Right lobe of liver (tissue), 6 donors: Measurements from ENCODE around the gene TENM4. TPM values are rescaled to one million over a fixed set of nuclear protein-coding genes. Genes with fewer than 3 reads are reported as not detected.

Source experiments
- ATAC-seq, 4 donors: fragments of 200-7000 bp; cut with Tn5 transposase; one replicate each; pipeline ENCODE4 v1.9.1; 2020; ENCODE audit warnings: mild to moderate bottlenecking in 4 of 4, moderate library complexity in 4 of 4
- DNase-seq, 3 donors: peaks; one replicate each; pipeline ENCODE4 v3.0.0-alpha.2; 2020
- H3K27ac ChIP-seq, 3 donors: fragments of 200-600 bp; one replicate each; pipeline ENCODE4 v1.8.0; 2022
- H3K27me3 ChIP-seq, 2 donors: fragments of 200-600 bp; one replicate each; pipeline ENCODE4 v1.8.0; 2022
- H3K36me3 ChIP-seq, 4 donors: fragments of 200-600 bp; sonication (generic) in 1 of 4; one replicate each; pipeline versions ENCODE4 v1.5.1 to v1.8.0; 2017 to 2022; ENCODE audit warnings: control low read depth in 1 of 4
- H3K4me1 ChIP-seq, 4 donors: fragments of 200-600 bp; sonication (generic) in 1 of 4; one replicate each; pipeline versions ENCODE4 v1.5.1 to v1.8.0; 2017 to 2022; ENCODE audit warnings: control low read depth in 1 of 4
- H3K4me3 ChIP-seq, 3 donors: fragments of 200-600 bp; one replicate each; pipeline ENCODE4 v1.8.0; 2022
- H3K9me3 ChIP-seq, 4 donors: fragments of 200-600 bp; sonication (generic) in 1 of 4; one replicate each; pipeline versions ENCODE4 v1.5.1 to v1.8.0; 2017 to 2022; ENCODE audit warnings: control low read depth in 1 of 4
- POLR2A ChIP-seq: fragments of 450-650 bp; IDR thresholded peaks from one replicate; pipeline ENCODE4 v1.6.1; 2017; ENCODE audit warnings: antibody characterized with exemption, mild to moderate bottlenecking
- WGBS: methylation state at CpG from one replicate; pipeline ENCODE4 v1.1.6; 2018; ENCODE audit warnings: low coverage, low lambda C conversion rate; ENCODE audit not compliant: insufficient coverage; ENCODE audit errors: missing lambda C conversion rate; 5-methylcytosine and 5-hydroxymethylcytosine counted together
- intact Hi-C, 2 donors: fragments of 100-400 bp; cut with DNase I; formaldehyde crosslinking; loops; one replicate each; pipeline versions ENCODE4 v1.11.2 to v1.14.1; 2022
- total RNA-seq, 6 experiments: library from RNA; depleted of rRNA in 2 of 6; stranded (reverse); fragments of >200 nt in 2 of 6; fragmentation: NEBNext Ultra II Directional in 3 of 6; extraction: Animal tissue kit (Norgen Biotek cat#: 25700) in 3 of 6; gene quantifications; one replicate each; pipeline versions ENCODE4 v1.1.0 to v1.2.4, GENCODE V29; 2016 to 2023
- TF ChIP-seq, protein P1 (sequence below), 4 donors: fragments of 200-600 bp in 3 of 4; fragments of 450-650 bp in 1 of 4; IDR thresholded peaks; one replicate each; pipeline versions ENCODE4 v1.5.1 to v1.8.0; 2016 to 2022; ENCODE audit warnings: antibody characterized with exemption in 4 of 4, mild to moderate bottlenecking in 2 of 4
- donor health status: DM: no; HTN: yes; CAD: no.
- donor health status: DM: no; HTN: no; CAD: no.
- donor health status: DM: no; HTN: no; CAD: no.
- donor health status: DM: no; HTN: yes; CAD: no.
- donor health status: DM: no; HTN: yes; CAD: no.

TENM4 gene
- total RNA-seq, 6 experiments from 2014 or later, result 0.04 to 0.58 (median 0.14) TPM; not detected in 2

DNA sequence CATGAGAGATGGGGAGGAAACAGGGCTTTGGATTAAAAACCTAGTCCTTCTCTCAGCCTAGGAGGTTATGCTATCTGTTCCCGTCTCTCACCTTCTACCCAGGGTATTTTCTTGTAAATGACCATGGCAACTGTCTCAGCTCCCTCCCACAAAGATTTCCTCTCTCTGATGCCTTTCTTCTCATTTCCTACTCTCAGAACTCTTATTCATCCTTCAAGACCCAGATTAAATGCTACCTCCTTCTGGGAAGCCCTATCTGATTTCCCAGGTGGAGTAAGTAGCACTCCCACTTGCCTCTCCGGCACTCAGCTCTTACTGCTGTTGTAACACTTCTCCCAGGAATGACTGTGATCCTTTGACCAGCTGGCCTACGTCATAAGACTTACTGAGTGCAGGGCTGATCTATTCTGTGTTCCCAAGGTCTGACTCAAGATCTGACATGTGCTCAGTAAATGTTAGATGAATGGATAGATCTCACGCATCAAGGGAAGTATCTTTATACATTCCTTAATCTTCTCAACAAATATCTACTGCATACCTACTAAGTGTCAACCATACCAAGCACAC is 175.0 kb downstream of the TENM4 start:
- TF ChIP-seq, protein P1, sequence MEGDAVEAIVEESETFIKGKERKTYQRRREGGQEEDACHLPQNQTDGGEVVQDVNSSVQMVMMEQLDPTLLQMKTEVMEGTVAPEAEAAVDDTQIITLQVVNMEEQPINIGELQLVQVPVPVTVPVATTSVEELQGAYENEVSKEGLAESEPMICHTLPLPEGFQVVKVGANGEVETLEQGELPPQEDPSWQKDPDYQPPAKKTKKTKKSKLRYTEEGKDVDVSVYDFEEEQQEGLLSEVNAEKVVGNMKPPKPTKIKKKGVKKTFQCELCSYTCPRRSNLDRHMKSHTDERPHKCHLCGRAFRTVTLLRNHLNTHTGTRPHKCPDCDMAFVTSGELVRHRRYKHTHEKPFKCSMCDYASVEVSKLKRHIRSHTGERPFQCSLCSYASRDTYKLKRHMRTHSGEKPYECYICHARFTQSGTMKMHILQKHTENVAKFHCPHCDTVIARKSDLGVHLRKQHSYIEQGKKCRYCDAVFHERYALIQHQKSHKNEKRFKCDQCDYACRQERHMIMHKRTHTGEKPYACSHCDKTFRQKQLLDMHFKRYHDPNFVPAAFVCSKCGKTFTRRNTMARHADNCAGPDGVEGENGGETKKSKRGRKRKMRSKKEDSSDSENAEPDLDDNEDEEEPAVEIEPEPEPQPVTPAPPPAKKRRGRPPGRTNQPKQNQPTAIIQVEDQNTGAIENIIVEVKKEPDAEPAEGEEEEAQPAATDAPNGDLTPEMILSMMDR (IDR thresholded peaks at IDR 0.05), result no peak
- TF ChIP-seq POLR2A, result no peak
- no peaks in the 10 kb centered on the region for H3K4me1 ChIP-seq
- no peaks in the 10 kb centered on the region for H3K9me3 ChIP-seq
- intact Hi-C loops, result no loop called here
- no peak overlapping the region for H3K27ac ChIP-seq
- H3K36me3 ChIP-seq, result no peaks in the 10 kb centered on the region
- ATAC-seq (no peak), DNase-seq (no peak)
- H3K4me3 ChIP-seq, result no peak overlapping the region
- 58% methylated on average over 4 of the region's 4 CpGs for WGBS
- H3K27me3 ChIP-seq, result no peaks in the 10 kb centered on the region

DNA sequence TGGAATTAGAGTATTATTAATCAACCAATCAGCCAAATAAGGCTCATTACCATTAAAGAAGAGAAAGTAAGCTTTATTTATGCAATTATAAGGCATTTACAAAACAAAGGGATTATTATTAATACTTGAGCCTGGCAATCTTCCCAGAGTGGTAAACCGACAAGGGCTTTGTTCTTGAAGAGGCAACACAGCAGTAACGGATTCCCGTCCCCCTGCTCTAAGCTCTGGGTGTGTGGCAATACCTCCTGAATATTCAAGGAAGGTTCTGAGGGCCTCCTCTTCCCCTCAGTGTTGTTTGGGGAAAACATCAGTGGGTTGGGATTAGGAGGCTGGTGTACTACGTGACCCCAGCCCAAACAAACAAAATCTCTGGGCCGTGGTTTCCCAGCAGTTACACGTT is 176.5 kb downstream of the TENM4 start:
- H3K27me3 ChIP-seq, result no peaks in the 10 kb centered on the region
- TF ChIP-seq POLR2A, result no peak
- TF ChIP-seq, protein P1 (IDR thresholded peaks at IDR 0.05), result no peak
- intact Hi-C loops, result no loop called here
- no peak overlapping the region for H3K27ac ChIP-seq
- no peaks in the 10 kb centered on the region for H3K9me3 ChIP-seq
- WGBS, result 60% methylated on average over 6 of the region's 6 CpGs
- H3K36me3 ChIP-seq, result no peaks in the 10 kb centered on the region
- H3K4me3 ChIP-seq, result no peak overlapping the region
- H3K4me1 ChIP-seq, result no peaks in the 10 kb centered on the region
- ATAC-seq (no peak), DNase-seq (no peak)

DNA sequence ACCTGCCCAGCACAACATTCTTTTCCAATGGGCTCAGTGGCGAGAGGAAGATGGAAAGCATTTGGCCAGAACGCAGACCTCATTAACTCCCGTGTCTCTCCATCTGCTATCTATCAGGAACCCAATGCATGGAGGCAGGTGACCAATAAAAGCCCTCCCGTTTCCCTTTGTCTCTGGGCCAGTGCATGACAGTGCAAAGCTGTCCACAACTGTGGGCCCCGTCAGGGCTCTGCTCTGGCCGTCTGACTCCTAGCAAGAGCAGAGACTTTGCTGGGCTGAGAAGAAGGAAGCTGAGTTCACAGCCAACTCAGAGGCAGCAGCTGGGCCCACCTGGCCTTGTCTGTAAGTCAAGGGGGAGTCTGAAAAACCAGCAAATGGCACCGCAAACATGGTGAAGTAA is 177.8 kb downstream of the TENM4 start:
- H3K4me1 ChIP-seq, result no peaks in the 10 kb centered on the region
- TF ChIP-seq, protein P1 (IDR thresholded peaks at IDR 0.05), result no peak
- TF ChIP-seq POLR2A, result no peak
- ATAC-seq, result no peak
- no peak overlapping the region for H3K27ac ChIP-seq
- H3K27me3 ChIP-seq, result no peaks in the 10 kb centered on the region
- no peak for DNase-seq
- WGBS, result 36% methylated on average over 7 of the region's 7 CpGs
- intact Hi-C loops, result no loop called here
- no peak overlapping the region for H3K4me3 ChIP-seq
- H3K36me3 ChIP-seq, result no peaks in the 10 kb centered on the region
- H3K9me3 ChIP-seq, result no peaks in the 10 kb centered on the region

DNA sequence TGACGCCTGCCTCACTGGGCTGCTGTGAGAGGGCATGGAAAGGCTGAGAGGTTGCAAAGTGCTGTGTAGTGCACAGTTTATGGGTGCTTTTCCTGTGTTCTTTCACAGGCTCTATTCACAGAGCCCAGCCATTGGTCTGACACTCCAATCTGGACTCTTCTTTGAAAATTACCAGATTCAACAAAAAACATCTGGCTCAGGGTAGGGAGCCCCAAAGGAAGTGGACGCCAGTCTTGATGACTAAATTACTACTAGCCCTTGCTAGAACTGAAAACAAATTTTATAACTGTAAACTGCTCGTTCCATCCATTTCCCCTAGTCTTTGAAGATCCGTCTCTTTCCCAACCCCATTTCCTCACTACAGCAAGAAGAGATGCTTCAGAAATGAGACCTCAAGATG is 178.6 kb downstream of the TENM4 start:
- no peaks in the 10 kb centered on the region for H3K36me3 ChIP-seq
- intact Hi-C loops, result no loop called here
- no peak overlapping the region for H3K4me3 ChIP-seq
- ATAC-seq (no peak), DNase-seq (no peak)
- H3K27ac ChIP-seq, result no peak overlapping the region
- 29% methylated on average over 3 of the region's 4 CpGs for WGBS
- H3K9me3 ChIP-seq, result no peaks in the 10 kb centered on the region
- TF ChIP-seq, protein P1 (IDR thresholded peaks at IDR 0.05), result no peak
- TF ChIP-seq POLR2A, result no peak
- H3K4me1 ChIP-seq, result no peaks in the 10 kb centered on the region
- no peaks in the 10 kb centered on the region for H3K27me3 ChIP-seq

DNA sequence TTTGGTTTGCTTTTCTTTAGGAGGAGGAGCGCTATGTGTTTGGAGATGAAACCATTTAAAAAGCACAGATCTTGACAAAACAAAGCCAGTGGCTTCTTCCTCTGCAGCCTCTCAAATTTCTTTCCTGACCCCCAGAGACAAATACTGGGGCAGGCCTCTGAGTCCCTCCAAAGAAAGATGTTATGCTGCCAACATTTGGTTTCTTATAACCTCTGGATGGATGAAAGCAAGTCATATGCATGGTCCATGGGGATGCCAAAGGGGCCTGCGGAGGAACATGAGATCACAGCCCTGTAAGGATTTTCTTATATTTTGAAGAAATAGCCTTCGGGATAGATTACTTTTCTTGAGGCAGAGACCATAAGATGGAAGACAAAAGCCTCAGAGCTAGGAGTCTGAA is 179.1 kb downstream of the TENM4 start:
- no peak for DNase-seq
- WGBS, result 78% methylated on average over 3 of the region's 3 CpGs
- TF ChIP-seq POLR2A, result no peak
- TF ChIP-seq, protein P1 (IDR thresholded peaks at IDR 0.05), result no peak
- no peaks in the 10 kb centered on the region for H3K4me1 ChIP-seq
- intact Hi-C loops, result no loop called here
- ATAC-seq, result no peak
- no peaks in the 10 kb centered on the region for H3K9me3 ChIP-seq
- no peaks in the 10 kb centered on the region for H3K27me3 ChIP-seq
- no peak overlapping the region for H3K4me3 ChIP-seq
- H3K36me3 ChIP-seq, result no peaks in the 10 kb centered on the region
- H3K27ac ChIP-seq, result no peak overlapping the region
